Smooth muscle cell (in vitro differentiated cells): Measurements from ENCODE around the gene TTC23. TPM values are rescaled to one million over a fixed set of nuclear protein-coding genes. Genes with fewer than 3 reads are reported as not detected.

Experiments
- DNase-seq: peaks from one replicate; lab custom pipeline; 2025; ENCODE audit not compliant: unreplicated experiment; lab: John Stamatoyannopoulos, UW
- H2AFZ ChIP-seq: fragments of 200-600 bp; sonication (generic); 2 replicates; pipeline ENCODE4 v1.6.0; 2016; ENCODE audit warnings: antibody characterized with exemption, low read depth, mild to moderate bottlenecking
- H3F3A ChIP-seq: fragments of 200-600 bp; sonication (generic); 2 replicates; pipeline ENCODE4 v1.6.0; 2017; ENCODE audit warnings: antibody characterized with exemption, low read depth
- H3K27ac ChIP-seq: fragments of 200-600 bp; sonication (generic); 2 replicates; pipeline ENCODE4 v1.5.1; 2016; ENCODE audit warnings: low read depth, mild to moderate bottlenecking
- H3K27me3 ChIP-seq: fragments of 200-600 bp; sonication (generic); 2 replicates; pipeline ENCODE4 v1.6.1; 2016; ENCODE audit warnings: low read depth, mild to moderate bottlenecking
- H3K36me3 ChIP-seq: fragments of 200-600 bp; sonication (generic); 2 replicates; pipeline ENCODE4 v1.5.1; 2016; ENCODE audit warnings: low read depth
- H3K4me1 ChIP-seq: fragments of 200-600 bp; sonication (generic); 2 replicates; pipeline ENCODE4 v1.5.1; 2016; ENCODE audit warnings: low read depth
- H3K4me2 ChIP-seq: fragments of 200-600 bp; sonication (generic); 2 replicates; pipeline ENCODE4 v1.6.0; 2016; ENCODE audit warnings: mild to moderate bottlenecking
- H3K4me3 ChIP-seq: fragments of 200-600 bp; sonication (generic); 2 replicates; pipeline ENCODE4 v1.5.1; 2016; ENCODE audit warnings: mild to moderate bottlenecking
- H3K79me2 ChIP-seq: fragments of 200-600 bp; sonication (generic); 2 replicates; pipeline ENCODE4 v1.6.0; 2016; ENCODE audit warnings: low read depth, mild to moderate bottlenecking
- H3K9ac ChIP-seq: fragments of 200-600 bp; sonication (generic); 2 replicates; pipeline ENCODE4 v1.6.0; 2016; ENCODE audit warnings: low read depth
- H3K9me3 ChIP-seq: fragments of 200-600 bp; sonication (generic); replicated peaks from 2 replicates; pipeline ENCODE4 v1.5.1; 2016; ENCODE audit warnings: low read depth
- H4K20me1 ChIP-seq: fragments of 200-600 bp; sonication (generic); 2 replicates; pipeline ENCODE4 v1.6.0; 2016; ENCODE audit warnings: low read depth
- WGBS: methylation state at CpG from one replicate; pipeline ENCODE4 v1.1.7; 2016; ENCODE audit warnings: low lambda C conversion rate; 5-methylcytosine and 5-hydroxymethylcytosine counted together
- polyA plus RNA-seq: library from polyadenylated mRNA; unstranded; fragments of >200 nt; fragmentation: Nextera tagmentation; extraction: Ambion mirVana; gene quantifications from 2 replicates; pipeline ENCODE4 v1.2.1, GENCODE V29; 2016
- total RNA-seq: library from RNA; depleted of rRNA; stranded (reverse); fragments of >200 nt; gene quantifications from 2 replicates; pipeline ENCODE4 v1.2.3, GENCODE V29; 2014
- TF ChIP-seq, protein P1 (sequence below): fragments of 200-600 bp; sonication (generic); IDR thresholded peaks from 2 replicates; pipeline ENCODE4 v1.5.1; 2017; ENCODE audit warnings: borderline replicate concordance, mild to moderate bottlenecking, antibody characterized with exemption; ENCODE audit not compliant: insufficient read depth, poor library complexity, severe bottlenecking

Gene TTC23
- total and polyA plus RNA-seq, 2 experiments from 2014 or later, result 25.0 to 45.4 TPM

DNA sequence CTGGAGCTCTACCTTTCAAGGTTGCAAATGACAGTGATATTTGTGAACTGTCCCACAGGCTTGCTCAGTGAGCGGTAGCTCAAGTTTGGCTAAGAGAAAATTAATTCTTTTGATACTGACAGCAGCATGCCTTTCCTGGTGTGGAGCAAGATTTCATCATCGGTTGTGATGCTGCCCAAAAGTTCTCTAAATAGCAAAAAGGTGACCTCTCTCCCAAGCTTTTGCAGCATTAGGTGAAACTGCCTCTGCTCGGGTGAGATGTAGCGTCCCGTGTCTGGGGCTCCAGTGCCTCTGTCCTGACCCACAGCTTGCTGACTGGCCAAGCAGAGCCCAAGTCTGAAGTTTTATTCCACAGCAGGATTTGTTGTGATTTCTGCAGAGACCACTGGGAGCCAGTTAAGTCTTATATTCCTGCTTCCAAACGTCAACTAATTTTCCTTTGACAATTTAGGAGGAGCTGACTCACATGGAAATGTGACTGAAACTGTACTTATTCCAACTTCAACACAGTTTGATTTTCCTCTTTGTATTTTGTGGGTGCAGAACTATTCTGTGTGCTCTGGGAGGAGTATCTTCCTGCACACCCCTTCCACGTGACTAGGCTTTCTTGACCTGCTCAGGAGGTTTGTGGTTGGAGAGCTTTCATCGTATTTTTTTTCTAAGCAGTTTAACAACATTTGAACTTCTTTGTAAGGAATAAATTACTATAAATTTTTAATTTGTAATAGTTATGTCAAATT, 138.6 kb downstream of the TTC23 start:
- 80% methylated on average over 8 of the region's 8 CpGs for WGBS

DNA sequence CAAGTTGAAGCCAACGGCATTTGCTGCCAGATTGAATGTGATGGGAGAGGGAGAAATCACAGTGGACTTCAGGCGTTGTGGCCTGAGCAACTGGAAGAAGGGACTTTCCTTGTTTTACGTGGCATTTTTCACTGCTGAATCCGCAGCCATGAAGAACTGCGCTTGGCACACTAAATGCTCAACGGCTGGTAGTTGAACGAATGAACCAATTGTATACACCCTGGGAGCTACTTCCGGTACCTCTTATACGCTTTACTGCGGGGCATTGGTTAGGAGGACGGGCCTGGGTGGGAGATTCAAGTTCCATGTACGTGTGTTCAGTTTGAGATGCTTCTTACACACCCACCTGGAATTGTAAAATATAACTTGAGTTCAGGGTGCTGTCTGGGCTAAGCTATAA, 139.3 kb downstream of the TTC23 start:
- H3K4me1 ChIP-seq, result no peaks in the 10 kb centered on the region
- H3K27me3 ChIP-seq, result no peaks in the 10 kb centered on the region
- 87% methylated on average over 12 of the region's 12 CpGs for WGBS
- no peaks in the 10 kb centered on the region for H3K36me3 ChIP-seq
- no peaks in the 10 kb centered on the region for H4K20me1 ChIP-seq
- H3K27ac ChIP-seq, result no peak overlapping the region
- no peak overlapping the region for H3K4me3 ChIP-seq
- H3K9ac ChIP-seq, result no peak overlapping the region
- no peaks in the 10 kb centered on the region for H3K9me3 ChIP-seq
- TF ChIP-seq, protein P1, sequence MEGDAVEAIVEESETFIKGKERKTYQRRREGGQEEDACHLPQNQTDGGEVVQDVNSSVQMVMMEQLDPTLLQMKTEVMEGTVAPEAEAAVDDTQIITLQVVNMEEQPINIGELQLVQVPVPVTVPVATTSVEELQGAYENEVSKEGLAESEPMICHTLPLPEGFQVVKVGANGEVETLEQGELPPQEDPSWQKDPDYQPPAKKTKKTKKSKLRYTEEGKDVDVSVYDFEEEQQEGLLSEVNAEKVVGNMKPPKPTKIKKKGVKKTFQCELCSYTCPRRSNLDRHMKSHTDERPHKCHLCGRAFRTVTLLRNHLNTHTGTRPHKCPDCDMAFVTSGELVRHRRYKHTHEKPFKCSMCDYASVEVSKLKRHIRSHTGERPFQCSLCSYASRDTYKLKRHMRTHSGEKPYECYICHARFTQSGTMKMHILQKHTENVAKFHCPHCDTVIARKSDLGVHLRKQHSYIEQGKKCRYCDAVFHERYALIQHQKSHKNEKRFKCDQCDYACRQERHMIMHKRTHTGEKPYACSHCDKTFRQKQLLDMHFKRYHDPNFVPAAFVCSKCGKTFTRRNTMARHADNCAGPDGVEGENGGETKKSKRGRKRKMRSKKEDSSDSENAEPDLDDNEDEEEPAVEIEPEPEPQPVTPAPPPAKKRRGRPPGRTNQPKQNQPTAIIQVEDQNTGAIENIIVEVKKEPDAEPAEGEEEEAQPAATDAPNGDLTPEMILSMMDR, result no peak
- H3K4me2 ChIP-seq, result no peak overlapping the region
- H2AFZ ChIP-seq, result no peak overlapping the region
- no peak for DNase-seq
- H3F3A ChIP-seq, result peaks cover 7% of the 10 kb centered on the region
- peaks cover 7% of the 10 kb centered on the region for H3K79me2 ChIP-seq

More for the DNA sequence above, 138.6 kb downstream of the TTC23 start:
- Histone ChIP-seq H3K9ac (no peak overlapping the region), H3K4me2 (no peak overlapping the region), H3F3A (peaks cover 7% of the 10 kb centered on the region), H4K20me1 (no peaks in the 10 kb centered on the region), H3K4me1 (no peaks in the 10 kb centered on the region), H3K27ac (no peak overlapping the region), H3K27me3 (no peaks in the 10 kb centered on the region), H3K79me2 (peaks cover 7% of the 10 kb centered on the region), H3K9me3 (no peaks in the 10 kb centered on the region), H2AFZ (no peak overlapping the region), H3K4me3 (no peak overlapping the region), H3K36me3 (no peaks in the 10 kb centered on the region)
- TF ChIP-seq, protein P1, result no peak
- DNase-seq, result no peak

DNA sequence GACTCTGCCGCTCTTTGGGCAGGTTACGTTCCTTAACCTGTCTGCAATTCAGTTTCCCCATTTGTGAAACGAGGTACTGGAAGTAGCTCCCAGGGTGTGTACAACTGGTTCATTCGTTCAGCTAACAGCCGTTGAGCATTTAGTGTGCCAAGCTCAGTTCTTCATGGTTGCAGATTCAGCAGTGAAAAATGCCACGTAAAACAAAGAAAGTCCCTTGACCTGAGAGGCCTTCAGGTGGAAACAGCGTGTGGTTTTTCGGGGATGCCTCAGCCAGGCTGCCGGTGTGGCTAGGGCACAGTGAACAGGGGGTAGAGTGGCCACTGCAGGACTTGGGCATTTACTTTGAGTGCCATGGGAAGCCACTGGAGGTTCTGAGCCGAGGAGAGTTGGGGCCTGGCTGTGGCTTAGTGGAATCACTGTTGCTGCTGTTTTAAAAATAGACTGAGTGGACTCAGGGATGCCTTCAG, 139.8 kb downstream of the TTC23 start:
- Histone ChIP-seq H3K27me3 (no peaks in the 10 kb centered on the region), H2AFZ (no peak overlapping the region), H3K9ac (no peak overlapping the region), H3F3A (peaks cover 7% of the 10 kb centered on the region), H3K79me2 (peaks cover 7% of the 10 kb centered on the region), H3K4me1 (no peaks in the 10 kb centered on the region), H3K4me2 (no peak overlapping the region), H3K36me3 (no peaks in the 10 kb centered on the region), H3K9me3 (no peaks in the 10 kb centered on the region), H3K27ac (no peak overlapping the region), H4K20me1 (no peaks in the 10 kb centered on the region), H3K4me3 (no peak overlapping the region)
- TF ChIP-seq, protein P1, result no peak
- 74% methylated on average over 10 of the region's 10 CpGs for WGBS
- no peak for DNase-seq

DNA sequence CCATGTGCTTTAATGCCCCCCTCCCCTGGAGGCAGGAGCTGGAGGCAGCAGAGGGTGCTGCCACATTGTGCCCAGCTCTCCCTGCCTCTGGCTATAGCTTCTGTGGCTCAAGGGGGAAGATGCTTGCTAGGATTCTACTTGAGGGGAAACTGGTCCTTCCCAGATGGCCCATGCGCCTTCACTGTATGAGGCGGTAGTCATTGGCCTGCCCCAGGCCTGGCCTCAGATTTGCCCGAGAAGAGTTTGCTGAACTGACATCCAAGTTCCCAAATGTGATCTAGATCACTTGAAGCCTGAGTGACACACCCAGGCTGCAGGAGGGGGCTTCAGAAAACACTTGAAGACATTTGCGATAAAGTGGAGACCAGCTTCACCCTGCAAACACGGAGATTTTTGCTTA, 140.4 kb downstream of the TTC23 start:
- Histone ChIP-seq H3K4me3 (no peak overlapping the region), H3K27ac (no peak overlapping the region), H4K20me1 (no peaks in the 10 kb centered on the region), H3K9me3 (no peaks in the 10 kb centered on the region), H3K4me1 (no peaks in the 10 kb centered on the region), H3K9ac (no peak overlapping the region), H3K36me3 (no peaks in the 10 kb centered on the region), H2AFZ (no peak overlapping the region), H3F3A (peaks cover 7% of the 10 kb centered on the region), H3K27me3 (no peaks in the 10 kb centered on the region), H3K79me2 (peaks cover 7% of the 10 kb centered on the region), H3K4me2 (no peak overlapping the region)
- DNase-seq, result no peak
- 94% methylated on average over 5 of the region's 5 CpGs for WGBS
- TF ChIP-seq, protein P1, result no peak
